Measurements from ENCODE around the gene CDK5RAP2. TPM values are rescaled to one million over a fixed set of nuclear protein-coding genes. Genes with fewer than 3 reads are reported as not detected.

Gene CDK5RAP2
- total RNA-seq, 1 donor from 2014 or later = 33.6 TPM

GRCh38 chr9:120381839-120382238, 198.1 kb downstream of the CDK5RAP2 start:
- Histone ChIP-seq H3K9me3 (peaks cover 0 to 9% of the 10 kb centered on the region in 2 donors), H3K4me1 (peaks cover 4 to 14% of the 10 kb centered on the region in 2 donors), H3K36me3 (no peaks in the 10 kb centered on the region), H3K27ac (no peak overlapping the region), H3K27me3 (no peaks in the 10 kb centered on the region), H3K4me3 (no peak overlapping the region)
- intact Hi-C loops (cut with DNase I) = no loop called here
- TF ChIP-seq CTCF (IDR thresholded peaks at IDR 0.05) = no peak
- DNase-seq (ENCODE audit: low spot score in 2 of 2) = no peak

GRCh38 chr9:120379611-120380010, 200.4 kb downstream of the CDK5RAP2 start:
- Histone ChIP-seq H3K27ac (no peak overlapping the region), H3K27me3 (no peaks in the 10 kb centered on the region), H3K4me3 (no peak overlapping the region), H3K36me3 (no peaks in the 10 kb centered on the region), H3K4me1 (peaks cover 0 to 6% of the 10 kb centered on the region in 2 donors), H3K9me3 (peaks cover 0 to 9% of the 10 kb centered on the region in 2 donors)
- DNase-seq (ENCODE audit: low spot score in 2 of 2) = peak in 1 of 2 donors; percentile 52
- intact Hi-C loops (cut with DNase I) = no loop called here
- TF ChIP-seq CTCF (IDR thresholded peaks at IDR 0.05) = no peak

GRCh38 chr9:120378680-120379079, 201.3 kb downstream of the CDK5RAP2 start:
- TF ChIP-seq CTCF (IDR thresholded peaks at IDR 0.05) = no peak
- DNase-seq (ENCODE audit: low spot score in 2 of 2) = peak in 1 of 2 donors; percentile 21
- H3K36me3 ChIP-seq = no peaks in the 10 kb centered on the region
- intact Hi-C loops (cut with DNase I) = no loop called here
- no peak overlapping the region for H3K4me3 ChIP-seq
- peaks cover 0 to 9% of the 10 kb centered on the region in 2 donors for H3K9me3 ChIP-seq
- no peak overlapping the region for H3K27ac ChIP-seq
- H3K27me3 ChIP-seq = no peaks in the 10 kb centered on the region
- H3K4me1 ChIP-seq = no peaks in the 10 kb centered on the region

- intact Hi-C loops (cut with DNase I) = no loop called here
- DNase-seq (ENCODE audit: low spot score in 2 of 2) = peak in 1 of 2 donors; percentile 37
- H3K27me3 ChIP-seq = no peaks in the 10 kb centered on the region
- no peaks in the 10 kb centered on the region for H3K36me3 ChIP-seq
- H3K27ac ChIP-seq = no peak overlapping the region
- no peaks in the 10 kb centered on the region for H3K4me1 ChIP-seq
- no peak overlapping the region for H3K4me3 ChIP-seq
- no peak for TF ChIP-seq CTCF (IDR thresholded peaks at IDR 0.05)
- H3K9me3 ChIP-seq = peaks cover 0 to 9% of the 10 kb centered on the region in 2 donors
Observed at GRCh38 chr9:120377268-120378159, 202.5 kb downstream of the CDK5RAP2 start.

GRCh38 chr9:120376101-120376500, 203.9 kb downstream of the CDK5RAP2 start:
- intact Hi-C loops (cut with DNase I) = no loop called here

More at GRCh38 chr9:120376101-120376500, 203.9 kb downstream of the CDK5RAP2 start:
- H3K27ac ChIP-seq = no peak overlapping the region
- DNase-seq (ENCODE audit: low spot score in 2 of 2) = no peak
- H3K9me3 ChIP-seq = peaks cover 0 to 9% of the 10 kb centered on the region in 2 donors
- H3K4me3 ChIP-seq = no peak overlapping the region
- no peak for TF ChIP-seq CTCF (IDR thresholded peaks at IDR 0.05)
- H3K4me1 ChIP-seq = no peaks in the 10 kb centered on the region
- no peaks in the 10 kb centered on the region for H3K36me3 ChIP-seq
- H3K27me3 ChIP-seq = no peaks in the 10 kb centered on the region

Measured in ascending aorta (tissue), 2 donors.